GM18505 (cell line): ENCODE measurements around the gene EXOSC9.
A peak's percentile ranks its signal among the peaks of the same experiment; 100 is the strongest.

ENCODE experiments used
- ATAC-seq: cut with Tn5 transposase; IDR thresholded peaks from one replicate; pipeline ENCODE4 v1.9.1; 2021; ENCODE audit not compliant: unreplicated experiment
- POLR2A ChIP-seq: IDR thresholded peaks from 4 replicates; pipeline ENCODE4 v1.6.1; 2011; ENCODE audit warnings: borderline replicate concordance; ENCODE audit not compliant: insufficient read depth, insufficient read length; ENCODE audit errors: extremely low read depth

Gene EXOSC9

DNA sequence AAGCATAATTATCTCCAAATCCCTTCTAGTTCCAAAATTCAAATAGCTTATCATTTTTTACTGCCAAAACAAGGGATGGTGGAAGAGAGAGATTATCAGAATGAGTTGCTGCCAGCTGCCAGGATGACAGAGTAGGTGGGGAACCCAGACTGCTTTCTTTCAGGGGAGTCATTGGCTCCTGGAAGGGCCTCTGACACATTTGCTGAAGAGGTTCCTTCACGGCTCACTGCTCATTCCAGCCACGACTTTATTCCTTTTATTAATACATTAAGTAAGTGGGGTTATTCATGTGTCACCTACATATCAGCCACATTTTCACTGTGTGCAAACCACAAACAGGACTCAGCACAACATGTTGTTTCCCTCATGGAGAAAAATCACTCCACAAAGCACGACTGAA is 23.5 kb upstream of the EXOSC9 start:
- no peak for TF ChIP-seq POLR2A
- ATAC-seq = peak; percentile 73

DNA sequence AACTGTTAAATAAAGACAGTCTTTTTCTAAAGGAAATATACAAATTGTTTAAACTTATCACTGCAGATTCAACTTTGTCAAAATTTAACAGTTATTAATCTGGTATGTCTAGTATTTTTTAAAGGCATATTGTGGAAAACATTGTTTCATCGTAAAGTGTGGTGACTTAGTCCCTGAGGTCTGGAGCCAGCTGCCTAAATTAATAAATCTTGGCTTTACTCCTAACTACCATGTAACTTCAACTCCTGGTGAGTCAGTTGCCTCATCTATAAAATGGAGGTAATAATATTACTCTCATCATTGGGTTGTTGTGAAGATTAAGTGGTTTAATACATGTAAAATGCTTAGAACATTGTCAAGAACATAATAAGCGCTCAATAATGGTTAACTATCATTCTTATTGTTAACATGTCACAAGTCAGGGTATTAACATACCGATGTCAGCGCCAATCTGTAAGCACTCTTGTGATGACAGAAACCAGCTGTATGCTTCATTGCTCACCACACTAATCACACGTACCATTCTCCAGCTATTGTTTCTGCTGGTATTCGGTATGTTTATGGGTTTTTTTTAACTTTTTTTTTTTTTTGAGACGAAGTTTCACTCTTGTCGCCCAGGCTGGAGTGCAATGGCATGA is 22.0 kb upstream of the EXOSC9 start:
- no peak for ATAC-seq
- no peak for TF ChIP-seq POLR2A

DNA sequence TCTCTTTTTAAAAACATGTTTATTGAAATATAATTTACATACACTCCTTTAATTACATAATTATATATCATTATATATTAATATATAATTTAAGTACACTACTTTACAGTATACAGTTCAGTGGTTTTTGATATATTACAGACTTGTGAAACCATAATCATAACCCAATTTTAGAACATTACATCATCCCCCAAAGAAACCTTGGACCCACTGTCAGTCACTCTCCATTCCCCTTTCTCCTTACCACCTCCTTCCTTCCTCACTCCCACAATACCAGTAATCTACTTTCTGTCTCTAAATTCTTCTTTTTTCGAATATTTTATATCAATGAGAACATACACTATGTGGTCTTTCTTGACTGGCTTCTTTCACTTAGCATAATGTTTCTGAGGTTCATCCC is 17.9 kb upstream of the EXOSC9 start:
- ATAC-seq = no peak
- no peak for TF ChIP-seq POLR2A

DNA sequence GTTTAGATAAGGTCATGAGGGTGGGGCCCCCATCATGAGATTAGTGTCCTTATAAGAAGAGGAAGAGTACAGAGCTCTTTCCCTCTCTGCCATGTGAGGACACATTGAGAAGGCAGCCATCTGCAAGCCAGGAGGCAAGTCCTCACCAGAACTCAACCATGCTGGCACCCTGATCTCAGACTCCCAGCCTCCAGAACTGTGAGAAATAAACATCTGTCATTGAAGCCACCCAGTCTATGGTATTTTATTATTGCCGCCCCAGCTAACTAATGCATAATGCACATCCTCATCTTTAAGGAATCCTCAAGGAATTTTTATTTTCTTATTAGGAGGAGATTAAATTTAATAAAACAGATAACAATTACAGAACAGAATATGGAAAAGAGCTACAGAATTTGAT is 16.7 kb upstream of the EXOSC9 start:
- no peak for ATAC-seq
- TF ChIP-seq POLR2A = no peak

DNA sequence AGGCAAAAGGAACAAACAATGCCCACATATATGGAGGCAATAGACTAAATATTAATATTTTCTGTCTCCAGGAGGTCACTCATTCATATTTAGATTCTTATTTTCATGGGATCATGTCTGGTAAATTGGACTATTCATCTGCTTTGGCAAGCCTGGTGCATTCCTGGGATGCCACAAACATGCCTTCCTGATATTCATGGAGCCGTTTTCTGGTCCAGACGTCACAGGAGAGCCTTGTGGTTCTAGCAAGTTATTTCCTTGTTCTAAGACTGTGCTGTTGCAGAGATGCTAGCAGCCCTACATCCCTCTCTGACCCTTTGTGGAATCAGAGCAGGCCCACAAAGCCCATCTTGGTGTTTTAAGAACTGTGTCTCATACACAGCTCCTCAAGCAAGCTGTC is 16.1 kb upstream of the EXOSC9 start:
- ATAC-seq = no peak
- TF ChIP-seq POLR2A = no peak

DNA sequence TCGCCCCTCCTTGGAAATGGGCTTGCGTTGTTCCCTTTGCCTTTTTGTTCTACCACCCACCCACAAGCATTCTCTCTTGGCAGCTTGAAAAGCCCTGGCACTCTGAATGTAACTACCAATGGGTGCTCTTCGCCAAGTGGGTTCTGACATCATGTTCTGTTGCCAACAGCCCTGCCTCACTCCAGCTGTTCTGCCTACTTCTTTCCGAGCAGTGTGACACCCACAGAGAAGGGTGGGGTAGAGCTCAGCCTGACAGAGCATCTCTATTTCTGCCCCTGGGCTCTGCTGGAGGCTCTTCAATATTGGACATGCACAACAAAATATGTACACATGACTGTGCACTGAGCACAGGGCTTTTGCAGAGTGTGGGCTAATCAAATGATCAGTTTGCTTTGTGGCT is 15.6 kb upstream of the EXOSC9 start:
- TF ChIP-seq POLR2A = no peak
- no peak for ATAC-seq

DNA sequence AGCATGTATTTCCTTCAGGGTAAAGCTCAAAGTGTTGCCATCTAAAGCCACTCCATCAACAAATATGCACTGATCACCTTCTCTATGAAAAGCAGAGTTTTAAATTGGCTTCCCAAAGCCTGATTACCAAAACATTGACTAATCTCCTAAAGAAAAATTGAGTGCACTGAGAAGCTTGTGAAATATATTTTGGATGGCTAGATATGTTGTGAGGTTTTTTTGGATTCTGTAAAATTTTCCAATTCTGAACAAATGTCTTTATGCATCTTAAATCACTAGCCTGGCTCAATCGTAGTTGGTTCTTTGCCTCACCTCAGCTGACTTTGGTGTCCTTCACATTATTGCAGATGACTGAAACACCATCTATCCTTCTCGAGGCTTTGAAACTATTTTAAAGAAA is 14.9 kb upstream of the EXOSC9 start:
- ATAC-seq = no peak
- no peak for TF ChIP-seq POLR2A

DNA sequence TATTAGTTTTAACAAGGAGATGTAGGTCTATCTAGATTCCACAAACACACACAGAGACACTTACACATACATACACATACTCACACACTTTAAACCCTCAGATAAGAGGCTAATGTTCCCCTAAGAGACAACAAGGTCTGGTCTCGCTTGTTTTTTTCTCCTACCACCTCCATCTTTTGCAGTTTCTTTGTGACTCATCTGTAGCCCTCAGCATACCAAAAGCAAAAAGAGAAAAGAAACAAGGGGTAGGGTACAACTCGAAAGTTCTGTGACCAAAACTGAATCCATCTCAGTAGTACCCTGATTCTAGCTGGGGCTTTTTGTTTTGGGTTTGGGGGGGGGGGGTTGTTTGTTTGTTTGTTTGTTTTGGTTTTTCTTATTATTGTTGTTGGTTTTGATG is 12.2 kb upstream of the EXOSC9 start:
- peak; percentile 96 for ATAC-seq
- TF ChIP-seq POLR2A = no peak

DNA sequence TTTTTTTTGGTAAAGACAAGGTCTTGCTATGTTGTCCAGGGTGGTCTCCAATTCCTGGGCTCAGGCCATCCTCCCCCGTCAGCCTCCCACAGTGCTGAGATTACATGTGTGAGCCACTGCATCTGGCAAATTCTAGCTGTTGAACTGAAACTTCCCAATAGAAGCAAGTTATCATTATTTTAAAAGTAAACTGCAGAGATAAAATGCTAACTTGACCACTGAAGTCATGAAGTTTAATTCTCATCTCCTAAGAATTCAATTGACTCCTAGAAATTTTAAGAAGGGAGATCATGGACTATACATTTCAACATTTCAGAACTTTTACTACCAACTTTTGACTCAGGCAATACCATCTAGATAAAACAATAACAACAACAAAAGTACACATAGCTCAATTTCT is 11.7 kb upstream of the EXOSC9 start:
- TF ChIP-seq POLR2A = no peak
- ATAC-seq = no peak

DNA sequence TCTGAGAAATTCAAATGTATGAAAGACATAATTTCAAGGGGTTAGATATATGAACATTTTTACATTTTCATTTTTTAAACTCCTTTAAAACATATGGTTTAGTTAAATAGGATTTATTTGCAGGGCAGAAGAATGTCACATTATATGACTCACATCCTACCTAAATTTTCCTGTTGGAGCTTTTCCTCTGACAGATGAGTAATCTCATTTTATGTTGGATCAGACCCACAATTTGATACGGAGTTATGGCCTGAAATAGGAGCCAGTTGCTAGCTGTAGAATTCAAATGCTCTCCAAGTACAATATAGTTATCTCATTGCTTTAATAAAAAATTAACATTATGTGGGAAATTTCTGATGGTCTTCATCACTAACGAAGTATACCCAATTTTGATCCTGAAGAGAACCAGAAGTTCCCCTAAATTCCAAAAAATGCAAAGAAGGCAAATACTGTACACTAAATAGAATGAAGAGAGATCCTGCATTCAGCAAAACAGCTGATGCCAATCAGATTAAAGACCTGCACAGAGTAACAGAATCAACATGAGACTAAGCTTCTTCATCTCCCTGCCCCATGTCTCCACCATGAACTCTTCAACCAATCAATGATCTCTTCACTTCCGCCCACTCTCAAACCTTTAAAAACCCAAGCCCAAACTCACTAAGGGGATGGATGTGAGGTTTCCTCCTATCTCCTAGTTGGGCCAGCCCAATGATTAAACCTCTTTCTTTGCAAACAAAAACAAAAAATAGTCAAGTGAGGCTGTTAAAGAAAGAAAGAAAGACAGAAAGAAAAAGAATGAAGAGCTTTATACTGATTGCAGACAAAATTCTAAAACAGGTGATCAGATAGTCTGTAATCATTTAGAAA is 10.9 kb upstream of the EXOSC9 start:
- no peak for ATAC-seq

DNA sequence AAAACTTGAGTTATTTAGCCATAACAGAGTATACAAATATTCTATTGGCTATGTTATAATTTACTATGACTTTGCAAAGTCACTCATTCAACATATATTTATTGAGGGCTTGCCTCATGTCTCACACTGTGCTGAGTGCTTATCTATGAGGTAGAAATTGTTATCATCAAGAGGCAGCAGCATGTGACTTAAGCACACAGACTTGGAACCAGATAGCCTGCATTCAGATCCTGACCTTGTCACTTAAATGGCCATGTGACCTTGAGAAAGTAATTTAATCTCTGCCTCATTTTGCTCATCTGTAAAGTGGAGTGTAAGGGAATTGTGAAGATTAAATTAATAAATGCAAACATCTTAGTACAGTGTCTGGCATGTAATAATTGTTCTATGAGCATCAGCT is 10.1 kb upstream of the EXOSC9 start:
- no peak for ATAC-seq

More for the DNA sequence above, 10.9 kb upstream of the EXOSC9 start:
- no peak for TF ChIP-seq POLR2A

DNA sequence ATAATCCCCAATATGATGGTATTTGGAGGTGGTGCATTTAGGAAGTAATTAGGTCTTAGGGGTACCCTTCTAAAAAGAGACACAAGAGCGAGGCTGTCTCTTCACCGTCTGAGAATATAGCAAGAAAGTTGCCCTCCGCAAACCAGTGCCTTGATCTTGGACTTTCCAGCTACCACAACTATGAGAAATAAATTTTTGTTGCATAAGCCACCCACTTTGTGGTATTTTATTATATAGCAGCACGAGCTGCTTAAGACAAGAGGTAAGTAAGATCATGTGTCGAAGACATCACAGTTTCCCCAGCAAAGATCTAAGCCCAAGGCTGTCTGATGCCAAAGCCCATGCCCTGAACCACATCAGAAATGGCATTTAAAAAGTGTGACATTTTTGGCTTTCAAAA is 9.6 kb upstream of the EXOSC9 start:
- ATAC-seq = no peak
- TF ChIP-seq POLR2A = no peak

More for the DNA sequence above, 10.1 kb upstream of the EXOSC9 start:
- TF ChIP-seq POLR2A = no peak

DNA sequence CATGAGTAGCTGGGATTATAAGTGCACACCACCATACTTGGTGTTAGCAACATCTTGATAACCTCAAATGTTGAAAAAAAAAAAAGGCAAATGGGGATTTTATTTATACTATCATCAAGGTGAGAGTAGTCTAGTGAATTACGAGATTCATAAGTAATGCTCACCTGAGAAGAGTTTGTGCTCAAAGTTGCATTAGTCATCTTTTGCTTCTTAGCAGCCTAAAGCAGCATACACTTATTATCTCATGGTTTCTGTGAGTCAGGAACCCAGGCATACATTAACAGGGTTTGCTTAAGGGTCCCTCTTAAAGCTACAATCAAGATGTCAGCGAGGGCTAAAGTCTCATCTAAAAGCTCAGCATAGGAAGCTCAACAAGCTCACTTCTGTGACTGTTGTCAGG is 8.2 kb upstream of the EXOSC9 start:
- no peak for TF ChIP-seq POLR2A
- ATAC-seq = no peak
